Glutamatergic neuron (in vitro differentiated cells): ENCODE measurements around the gene SGF29. TPM values are rescaled to one million over a fixed set of nuclear protein-coding genes. Genes with fewer than 3 reads are reported as not detected.
"Not testable (repeated sequence)": the region's sequence is repeated elsewhere in the genome, so short reads cannot be mapped to it uniquely, and the experiment has no call there.

Experiments
- DNase-seq: peaks from one replicate; pipeline ENCODE4 v3.0.0; 2022
- H3K27ac Mint-ChIP-seq: one replicate; pipeline ENCODE4 v1.8.0; 2020; ENCODE audit warnings: mild to moderate bottlenecking, mixed read lengths, inconsistent platforms; ENCODE audit not compliant: unreplicated experiment
- H3K27me3 Mint-ChIP-seq: one replicate; pipeline ENCODE4 v1.8.0; 2020; ENCODE audit warnings: mild to moderate bottlenecking, moderate library complexity, mixed read lengths, inconsistent platforms; ENCODE audit not compliant: unreplicated experiment
- H3K36me3 Mint-ChIP-seq: one replicate; pipeline ENCODE4 v1.8.0; 2020; ENCODE audit warnings: mild to moderate bottlenecking, mixed read lengths, inconsistent platforms; ENCODE audit not compliant: unreplicated experiment
- H3K4me1 Mint-ChIP-seq: one replicate; pipeline ENCODE4 v1.8.0; 2020; ENCODE audit warnings: mild to moderate bottlenecking, low read depth, mixed read lengths, inconsistent platforms; ENCODE audit not compliant: unreplicated experiment
- H3K4me3 Mint-ChIP-seq: one replicate; pipeline ENCODE4 v1.8.0; 2020; ENCODE audit warnings: mild to moderate bottlenecking, mixed read lengths, inconsistent platforms; ENCODE audit not compliant: unreplicated experiment
- H3K9me3 Mint-ChIP-seq: one replicate; pipeline ENCODE4 v1.8.0; 2020; ENCODE audit warnings: mild to moderate bottlenecking, moderate library complexity, mixed read lengths, inconsistent platforms; ENCODE audit not compliant: unreplicated experiment
- total RNA-seq: library from RNA; stranded (reverse); fragmentation: NEBNext Ultra II Directional; extraction: Animal tissue kit (Norgen Biotek cat#: 25700); gene quantifications from one replicate; pipeline ENCODE4 v1.2.1, GENCODE V29; 2021; ENCODE audit not compliant: unreplicated experiment
- TF ChIP-seq, protein P1 (sequence below): fragments of 200-600 bp; sonication (generic); IDR thresholded peaks from one replicate; pipeline ENCODE4 v1.5.0; 2021; ENCODE audit not compliant: partially characterized antibody, unreplicated experiment

SGF29 gene
- total RNA-seq, 1 donor from 2014 or later, result 29.2 TPM

DNA sequence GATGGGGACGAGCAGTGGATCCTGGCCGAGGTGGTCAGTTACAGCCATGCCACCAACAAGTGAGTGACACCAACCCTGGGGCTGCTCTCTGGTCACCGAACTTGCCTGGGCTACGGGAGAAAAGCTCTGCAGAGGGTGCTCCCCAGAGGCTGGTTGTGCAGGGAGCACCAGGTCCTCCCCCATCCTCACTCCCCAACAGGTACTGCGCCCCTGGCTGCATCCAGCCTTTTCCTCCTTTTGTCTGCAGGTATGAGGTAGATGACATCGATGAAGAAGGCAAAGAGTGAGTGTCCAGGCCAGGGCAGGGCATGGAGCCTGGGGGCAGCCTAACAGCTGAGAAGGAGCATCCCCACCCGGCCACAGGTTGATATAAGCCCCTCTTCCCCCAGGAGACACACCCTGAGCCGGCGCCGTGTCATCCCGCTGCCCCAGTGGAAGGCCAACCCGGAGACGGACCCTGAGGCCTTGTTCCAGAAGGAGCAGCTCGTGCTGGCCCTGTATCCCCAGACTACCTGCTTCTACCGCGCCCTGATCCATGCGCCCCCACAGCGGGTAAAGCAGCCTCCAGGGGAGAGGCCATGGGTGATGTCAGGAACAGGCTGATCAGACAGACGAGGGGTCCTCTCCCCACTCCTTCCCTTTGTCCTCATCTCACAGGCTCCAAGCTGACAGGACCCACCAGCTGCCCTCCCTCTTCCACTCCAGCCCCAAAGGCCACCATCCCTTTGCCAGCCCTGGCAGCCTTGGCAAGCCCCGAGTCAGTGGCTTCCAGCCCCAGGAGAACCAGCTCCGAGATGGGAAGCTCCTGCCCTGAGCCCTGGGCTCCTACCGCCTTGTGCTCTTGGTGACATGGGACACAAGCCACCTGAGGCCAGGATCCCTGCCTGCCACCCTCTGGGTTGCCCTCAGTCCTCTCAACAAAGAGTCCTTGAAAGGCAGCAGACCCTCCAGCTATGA is 36.9 kb downstream of the SGF29 start:
- Mint-ChIP-seq H3K36me3 (no peaks in the 10 kb centered on the region), H3K27me3 (peaks cover 4% of the 10 kb centered on the region), H3K9me3 (peaks cover 4% of the 10 kb centered on the region), H3K4me1 (no peaks in the 10 kb centered on the region), H3K4me3 (no peak overlapping the region), H3K27ac (no peak overlapping the region)
- no peak for DNase-seq
- TF ChIP-seq, protein P1, sequence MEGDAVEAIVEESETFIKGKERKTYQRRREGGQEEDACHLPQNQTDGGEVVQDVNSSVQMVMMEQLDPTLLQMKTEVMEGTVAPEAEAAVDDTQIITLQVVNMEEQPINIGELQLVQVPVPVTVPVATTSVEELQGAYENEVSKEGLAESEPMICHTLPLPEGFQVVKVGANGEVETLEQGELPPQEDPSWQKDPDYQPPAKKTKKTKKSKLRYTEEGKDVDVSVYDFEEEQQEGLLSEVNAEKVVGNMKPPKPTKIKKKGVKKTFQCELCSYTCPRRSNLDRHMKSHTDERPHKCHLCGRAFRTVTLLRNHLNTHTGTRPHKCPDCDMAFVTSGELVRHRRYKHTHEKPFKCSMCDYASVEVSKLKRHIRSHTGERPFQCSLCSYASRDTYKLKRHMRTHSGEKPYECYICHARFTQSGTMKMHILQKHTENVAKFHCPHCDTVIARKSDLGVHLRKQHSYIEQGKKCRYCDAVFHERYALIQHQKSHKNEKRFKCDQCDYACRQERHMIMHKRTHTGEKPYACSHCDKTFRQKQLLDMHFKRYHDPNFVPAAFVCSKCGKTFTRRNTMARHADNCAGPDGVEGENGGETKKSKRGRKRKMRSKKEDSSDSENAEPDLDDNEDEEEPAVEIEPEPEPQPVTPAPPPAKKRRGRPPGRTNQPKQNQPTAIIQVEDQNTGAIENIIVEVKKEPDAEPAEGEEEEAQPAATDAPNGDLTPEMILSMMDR, result no peak

DNA sequence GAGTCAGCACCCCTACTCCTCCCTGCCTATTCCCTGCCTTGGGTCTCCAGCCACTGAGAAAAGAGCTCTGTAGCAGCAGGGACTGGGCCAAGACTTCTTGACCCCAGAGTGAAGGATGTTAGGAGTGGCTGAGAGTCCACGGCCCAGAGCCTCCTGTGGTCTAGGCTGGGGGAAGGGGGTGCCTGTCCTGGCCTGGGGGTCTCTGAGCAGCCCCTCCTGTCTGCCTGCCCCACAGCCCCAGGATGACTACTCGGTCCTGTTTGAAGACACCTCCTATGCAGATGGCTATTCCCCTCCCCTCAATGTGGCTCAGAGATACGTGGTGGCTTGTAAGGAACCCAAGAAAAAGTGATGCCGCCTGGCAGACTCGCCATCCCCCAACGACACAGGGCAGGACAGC is 37.6 kb downstream of the SGF29 start:
- Mint-ChIP-seq H3K36me3 (no peaks in the 10 kb centered on the region), H3K9me3 (peaks cover 4% of the 10 kb centered on the region), H3K4me3 (no peak overlapping the region), H3K4me1 (no peaks in the 10 kb centered on the region), H3K27me3 (peaks cover 4% of the 10 kb centered on the region), H3K27ac (no peak overlapping the region)
- DNase-seq, result no peak
- TF ChIP-seq, protein P1, result no peak

DNA sequence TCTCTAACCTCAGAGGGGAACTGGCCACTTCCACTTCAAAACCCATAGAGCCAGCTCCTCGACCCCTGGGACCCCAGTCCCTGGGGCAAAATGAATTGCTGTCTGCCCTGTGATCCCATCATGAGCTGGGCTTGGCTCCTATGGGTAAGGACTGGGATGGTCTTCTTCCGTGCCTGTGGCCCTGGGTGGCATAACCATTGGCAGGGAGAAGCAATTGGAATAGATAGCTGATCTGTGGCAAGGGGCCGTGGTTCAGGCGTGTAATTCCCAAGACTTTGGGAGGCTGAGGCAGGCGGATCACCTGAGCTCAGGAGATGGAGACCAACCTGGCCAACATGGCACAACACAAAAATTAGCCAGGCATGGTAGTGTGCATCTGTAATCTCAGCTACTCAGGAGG is 38.8 kb downstream of the SGF29 start:
- H3K27me3 Mint-ChIP-seq, result peaks cover 4% of the 10 kb centered on the region
- no peak overlapping the region for H3K4me3 Mint-ChIP-seq
- H3K36me3 Mint-ChIP-seq, result no peaks in the 10 kb centered on the region
- TF ChIP-seq, protein P1, result no peak
- H3K4me1 Mint-ChIP-seq, result no peaks in the 10 kb centered on the region
- peaks cover 4% of the 10 kb centered on the region for H3K9me3 Mint-ChIP-seq
- no peak overlapping the region for H3K27ac Mint-ChIP-seq
- no peak for DNase-seq

DNA sequence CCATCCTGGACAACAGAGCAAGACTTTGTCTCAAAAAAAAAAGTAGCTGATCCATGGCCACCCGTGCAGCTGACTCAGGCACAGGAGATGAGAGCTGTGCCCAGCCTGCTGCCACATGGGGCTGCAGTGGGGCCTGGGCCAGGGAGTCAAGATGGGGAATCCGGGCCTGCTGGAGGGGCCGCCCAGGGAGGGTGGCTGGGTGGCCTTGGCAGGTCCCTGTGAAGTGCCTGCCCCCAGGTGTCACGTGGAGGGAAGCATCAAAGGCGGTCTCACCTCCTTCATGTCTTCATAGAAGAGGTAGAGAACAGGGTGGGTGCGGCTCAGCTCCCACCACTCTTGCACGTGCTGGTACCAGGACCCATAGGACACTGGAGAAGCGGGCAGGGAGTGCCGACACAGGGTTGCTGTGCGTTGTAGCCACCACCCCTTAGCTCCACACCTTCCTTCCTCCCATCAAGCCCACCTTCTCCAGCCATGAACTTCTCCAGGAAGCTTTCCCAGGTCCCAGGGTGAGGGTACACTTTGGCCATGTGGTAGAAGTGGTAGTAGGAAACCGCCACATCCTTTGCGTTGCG is 39.3 kb downstream of the SGF29 start:
- no peaks in the 10 kb centered on the region for H3K36me3 Mint-ChIP-seq
- H3K27me3 Mint-ChIP-seq, result peaks cover 6% of the 10 kb centered on the region
- no peak for DNase-seq
- TF ChIP-seq, protein P1, result no peak
- H3K9me3 Mint-ChIP-seq, result peaks cover 4% of the 10 kb centered on the region
- H3K27ac Mint-ChIP-seq, result no peak overlapping the region
- no peaks in the 10 kb centered on the region for H3K4me1 Mint-ChIP-seq
- no peak overlapping the region for H3K4me3 Mint-ChIP-seq

DNA sequence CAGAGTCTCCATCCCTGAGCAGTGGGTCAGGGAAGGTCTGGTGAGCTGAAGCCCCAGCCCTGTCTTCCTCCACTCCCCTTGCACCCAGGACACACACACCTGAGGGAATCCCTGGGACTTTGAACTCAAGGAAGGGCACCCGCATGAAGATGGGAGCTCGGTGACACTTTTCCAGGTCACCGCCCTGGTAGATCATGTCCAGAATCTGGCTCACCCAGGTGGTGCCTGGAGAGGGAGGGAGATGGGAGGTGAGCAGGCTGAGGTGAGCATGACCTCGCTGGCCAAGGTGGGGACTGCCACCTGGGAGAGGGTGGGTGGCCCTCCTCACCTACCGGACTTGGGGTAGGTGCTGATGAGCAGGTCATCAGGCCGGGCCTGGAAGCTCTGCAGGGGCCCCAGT is 41.7 kb downstream of the SGF29 start:
- H3K4me1 Mint-ChIP-seq, H3K4me3 Mint-ChIP-seq, H3K36me3 Mint-ChIP-seq, H3K27ac Mint-ChIP-seq, H3K9me3 Mint-ChIP-seq, H3K27me3 Mint-ChIP-seq, DNase-seq: not testable (repeated sequence)
